ENCODE results near the gene HPN. TPM values are rescaled to one million over a fixed set of nuclear protein-coding genes. Genes with fewer than 3 reads are reported as not detected.

Gene HPN
- total and polyA plus RNA-seq, 2 of the 13 experiments (the other 11 are each of a cell fraction or from before 2014, with no cell fraction given) = 46.7 to 261 TPM

DNA sequence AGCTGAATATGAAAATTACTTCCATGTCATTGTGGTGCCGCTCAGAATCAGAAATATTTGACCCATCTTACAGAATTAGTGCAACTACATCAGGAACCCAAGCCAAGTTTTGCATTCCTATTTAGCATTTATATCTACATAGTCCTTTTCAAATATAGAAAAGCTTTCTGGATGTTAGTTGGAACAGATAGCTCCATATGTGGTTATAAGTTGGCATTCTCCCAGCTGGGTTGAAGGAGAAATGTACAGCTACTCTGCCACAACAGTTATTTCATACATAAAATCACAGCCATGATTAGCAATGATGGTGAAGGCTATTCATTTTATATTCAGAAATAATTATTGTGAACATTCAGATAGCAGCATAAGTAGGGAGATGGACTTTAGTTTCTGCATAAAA is 28.2 kb downstream of the HPN start:
- Histone ChIP-seq H3K27me3 (ENCODE audit: control insufficient read depth in 1 of 2, insufficient read depth in 2 of 2, low read length in 2 of 2) (peaks cover 3 to 15% of the 10 kb centered on the region in 2 experiments), H4K20me1 (ENCODE audit: insufficient read depth, low read length) (no peaks in the 10 kb centered on the region), H3K79me2 (ENCODE audit: insufficient read depth, low read length) (no peaks in the 10 kb centered on the region), H3K27ac (ENCODE audit: extremely low read length, insufficient read depth, low read length) (no peak overlapping the region), H3K4me3 (replicated peaks in 1 of 3; ENCODE audit: insufficient read depth in 1 of 3, low read depth in 2 of 3, low read length in 3 of 3) (no peak overlapping the region), H2AFZ (ENCODE audit: low read length) (no peak overlapping the region), H3K4me1 (ENCODE audit: insufficient read depth, low read length) (peaks cover 15% of the 10 kb centered on the region), H3K4me2 (ENCODE audit: low read depth, low read length) (no peak overlapping the region), H3K9me3 (ENCODE audit: low read length) (peaks cover 11% of the 10 kb centered on the region), H3K9ac (ENCODE audit: insufficient read depth, low read depth, low read length) (no peak overlapping the region), H3K36me3 (replicated peaks in 1 of 2; ENCODE audit: control insufficient read depth in 1 of 2, insufficient read depth in 2 of 2, low read length in 2 of 2) (no peaks in the 10 kb centered on the region)
- ChIA-PET CTCF (ENCODE audit: low intra/inter-chr PET ratio, low total read pairs) (no interaction called here), POLR2A (no interaction called here)
- FAIRE-seq (no peak), DNase-seq (ENCODE audit: low spot score) (no peak), ATAC-seq (no peak)
- in situ Hi-C loops (cut with HindIII; ENCODE audit: extremely low pct_ligation_motif_present, low pct_unique_long_range_greater_than_20kb) (loop anchor here (5.0 kb wide), 1 partner anchor 68 kb away; the partner anchor contains the start of genes FXYD1 and LGI4), intact Hi-C loops (cut with micrococcal nuclease; ENCODE audit: unreplicated experiment) (no loop called here)
- 100% methylated on average over 1 of the region's 1 CpG for WGBS (ENCODE audit: low lambda C conversion rate)
- no TSS peak for BruUV-seq (replicated peaks)
- TF ChIP-seq, protein P1, sequence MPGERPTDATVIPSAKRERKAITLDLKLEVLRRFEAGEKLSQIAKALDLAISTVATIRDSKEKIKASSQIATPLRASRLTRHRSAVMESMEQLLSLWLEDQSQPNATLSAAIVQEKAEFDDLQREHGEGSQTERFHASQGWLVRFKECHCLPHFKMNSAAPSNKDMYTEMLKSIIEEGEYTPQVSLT (CRISPR knock-in tag; IDR thresholded peaks at IDR 0.05; ENCODE audit: borderline replicate concordance, low read depth) = no peak

DNA sequence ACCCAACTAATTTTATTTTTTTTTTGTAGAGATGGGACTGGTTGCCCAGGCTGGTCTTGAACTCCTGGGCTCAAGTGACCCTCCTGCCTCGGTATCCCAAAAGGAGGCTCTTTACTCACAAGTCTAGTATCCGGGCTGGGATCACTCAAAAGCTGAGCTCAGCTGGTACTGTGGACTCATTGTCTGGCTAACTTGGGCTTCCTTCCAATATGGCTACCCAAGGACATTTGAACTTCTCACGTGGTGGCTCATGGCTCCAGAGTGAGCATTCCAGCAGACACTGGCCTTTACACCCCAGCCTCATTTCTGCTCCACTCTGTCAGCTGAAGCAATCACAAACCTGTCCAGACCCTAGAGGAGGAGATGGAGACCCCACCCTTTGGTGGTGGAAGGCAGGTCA is 28.9 kb downstream of the HPN start:
- Histone ChIP-seq H3K9me3 (ENCODE audit: low read length) (peaks cover 11% of the 10 kb centered on the region), H3K9ac (ENCODE audit: insufficient read depth, low read depth, low read length) (no peak overlapping the region), H3K36me3 (replicated peaks in 1 of 2; ENCODE audit: control insufficient read depth in 1 of 2, insufficient read depth in 2 of 2, low read length in 2 of 2) (no peaks in the 10 kb centered on the region), H3K4me1 (ENCODE audit: insufficient read depth, low read length) (peaks cover 15% of the 10 kb centered on the region), H3K4me3 (replicated peaks in 1 of 3; ENCODE audit: insufficient read depth in 1 of 3, low read depth in 2 of 3, low read length in 3 of 3) (no peak overlapping the region), H3K27ac (ENCODE audit: extremely low read length, insufficient read depth, low read length) (no peak overlapping the region), H2AFZ (ENCODE audit: low read length) (no peak overlapping the region), H3K4me2 (ENCODE audit: low read depth, low read length) (no peak overlapping the region), H4K20me1 (ENCODE audit: insufficient read depth, low read length) (no peaks in the 10 kb centered on the region), H3K27me3 (ENCODE audit: control insufficient read depth in 1 of 2, insufficient read depth in 2 of 2, low read length in 2 of 2) (peaks cover 5 to 23% of the 10 kb centered on the region in 2 experiments), H3K79me2 (ENCODE audit: insufficient read depth, low read length) (no peaks in the 10 kb centered on the region)
- ATAC-seq (no peak), DNase-seq (ENCODE audit: low spot score) (no peak), FAIRE-seq (no peak)
- in situ Hi-C loops (cut with HindIII; ENCODE audit: extremely low pct_ligation_motif_present, low pct_unique_long_range_greater_than_20kb) (no loop called here), intact Hi-C loops (cut with micrococcal nuclease; ENCODE audit: unreplicated experiment) (no loop called here)
- WGBS (ENCODE audit: low lambda C conversion rate) = 28% methylated on average over 3 of the region's 3 CpGs
- ChIA-PET POLR2A (no interaction called here), CTCF (ENCODE audit: low intra/inter-chr PET ratio, low total read pairs) (no interaction called here)
- no TSS peak for BruUV-seq (replicated peaks)
- TF ChIP-seq ZNF780A (CRISPR knock-in tag; IDR thresholded peaks at IDR 0.05) (no peak), HNF4G (IDR thresholded peaks at IDR 0.05; ENCODE audit: borderline replicate concordance, low read depth, low read length) (no peak), HNF4G (CRISPR knock-in tag; IDR thresholded peaks at IDR 0.05; ENCODE audit: borderline replicate concordance, low read depth) (no peak), FOXK2 (IDR thresholded peaks at IDR 0.05) (no peak), YEATS2 (CRISPR knock-in tag; IDR thresholded peaks at IDR 0.05; ENCODE audit: borderline replicate concordance) (no peak), MED8 (CRISPR knock-in tag; IDR thresholded peaks at IDR 0.05; ENCODE audit: insufficient replicate concordance) (no peak), ZNF432 (CRISPR knock-in tag; IDR thresholded peaks at IDR 0.05; ENCODE audit: borderline replicate concordance) (no peak), SOX6 (IDR thresholded peaks at IDR 0.05) (no peak), SOX6 (CRISPR knock-in tag; IDR thresholded peaks at IDR 0.05) (no peak)
- TF ChIP-seq, protein P2, sequence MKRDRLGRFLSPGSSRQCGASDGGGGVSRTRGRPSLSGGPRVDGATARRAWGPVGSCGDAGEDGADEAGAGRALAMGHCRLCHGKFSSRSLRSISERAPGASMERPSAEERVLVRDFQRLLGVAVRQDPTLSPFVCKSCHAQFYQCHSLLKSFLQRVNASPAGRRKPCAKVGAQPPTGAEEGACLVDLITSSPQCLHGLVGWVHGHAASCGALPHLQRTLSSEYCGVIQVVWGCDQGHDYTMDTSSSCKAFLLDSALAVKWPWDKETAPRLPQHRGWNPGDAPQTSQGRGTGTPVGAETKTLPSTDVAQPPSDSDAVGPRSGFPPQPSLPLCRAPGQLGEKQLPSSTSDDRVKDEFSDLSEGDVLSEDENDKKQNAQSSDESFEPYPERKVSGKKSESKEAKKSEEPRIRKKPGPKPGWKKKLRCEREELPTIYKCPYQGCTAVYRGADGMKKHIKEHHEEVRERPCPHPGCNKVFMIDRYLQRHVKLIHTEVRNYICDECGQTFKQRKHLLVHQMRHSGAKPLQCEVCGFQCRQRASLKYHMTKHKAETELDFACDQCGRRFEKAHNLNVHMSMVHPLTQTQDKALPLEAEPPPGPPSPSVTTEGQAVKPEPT (CRISPR knock-in tag; IDR thresholded peaks at IDR 0.05; ENCODE audit: low read depth) = no peak
- TF ChIP-seq, protein P3, sequence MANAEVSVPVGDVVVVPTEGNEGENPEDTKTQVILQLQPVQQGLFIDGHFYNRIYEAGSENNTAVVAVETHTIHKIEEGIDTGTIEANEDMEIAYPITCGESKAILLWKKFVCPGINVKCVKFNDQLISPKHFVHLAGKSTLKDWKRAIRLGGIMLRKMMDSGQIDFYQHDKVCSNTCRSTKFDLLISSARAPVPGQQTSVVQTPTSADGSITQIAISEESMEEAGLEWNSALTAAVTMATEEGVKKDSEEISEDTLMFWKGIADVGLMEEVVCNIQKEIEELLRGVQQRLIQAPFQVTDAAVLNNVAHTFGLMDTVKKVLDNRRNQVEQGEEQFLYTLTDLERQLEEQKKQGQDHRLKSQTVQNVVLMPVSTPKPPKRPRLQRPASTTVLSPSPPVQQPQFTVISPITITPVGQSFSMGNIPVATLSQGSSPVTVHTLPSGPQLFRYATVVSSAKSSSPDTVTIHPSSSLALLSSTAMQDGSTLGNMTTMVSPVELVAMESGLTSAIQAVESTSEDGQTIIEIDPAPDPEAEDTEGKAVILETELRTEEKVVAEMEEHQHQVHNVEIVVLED (CRISPR knock-in tag; IDR thresholded peaks at IDR 0.05; ENCODE audit: borderline replicate concordance) = no peak
- TF ChIP-seq, protein P4, sequence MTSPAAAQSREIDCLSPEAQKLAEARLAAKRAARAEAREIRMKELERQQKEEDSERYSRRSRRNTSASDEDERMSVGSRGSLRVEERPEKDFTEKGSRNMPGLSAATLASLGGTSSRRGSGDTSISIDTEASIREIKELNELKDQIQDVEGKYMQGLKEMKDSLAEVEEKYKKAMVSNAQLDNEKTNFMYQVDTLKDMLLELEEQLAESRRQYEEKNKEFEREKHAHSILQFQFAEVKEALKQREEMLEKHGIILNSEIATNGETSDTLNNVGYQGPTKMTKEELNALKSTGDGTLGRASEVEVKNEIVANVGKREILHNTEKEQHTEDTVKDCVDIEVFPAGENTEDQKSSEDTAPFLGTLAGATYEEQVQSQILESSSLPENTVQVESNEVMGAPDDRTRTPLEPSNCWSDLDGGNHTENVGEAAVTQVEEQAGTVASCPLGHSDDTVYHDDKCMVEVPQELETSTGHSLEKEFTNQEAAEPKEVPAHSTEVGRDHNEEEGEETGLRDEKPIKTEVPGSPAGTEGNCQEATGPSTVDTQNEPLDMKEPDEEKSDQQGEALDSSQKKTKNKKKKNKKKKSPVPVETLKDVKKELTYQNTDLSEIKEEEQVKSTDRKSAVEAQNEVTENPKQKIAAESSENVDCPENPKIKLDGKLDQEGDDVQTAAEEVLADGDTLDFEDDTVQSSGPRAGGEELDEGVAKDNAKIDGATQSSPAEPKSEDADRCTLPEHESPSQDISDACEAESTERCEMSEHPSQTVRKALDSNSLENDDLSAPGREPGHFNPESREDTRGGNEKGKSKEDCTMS (CRISPR knock-in tag; conservative IDR thresholded peaks at IDR 0.05) = no peak
